ENCODE data around the gene LTBR.

GRCh38 chr12:6432991-6433390 is 49.0 kb downstream of the LTBR start:
- TF ChIP-seq, protein P1, sequence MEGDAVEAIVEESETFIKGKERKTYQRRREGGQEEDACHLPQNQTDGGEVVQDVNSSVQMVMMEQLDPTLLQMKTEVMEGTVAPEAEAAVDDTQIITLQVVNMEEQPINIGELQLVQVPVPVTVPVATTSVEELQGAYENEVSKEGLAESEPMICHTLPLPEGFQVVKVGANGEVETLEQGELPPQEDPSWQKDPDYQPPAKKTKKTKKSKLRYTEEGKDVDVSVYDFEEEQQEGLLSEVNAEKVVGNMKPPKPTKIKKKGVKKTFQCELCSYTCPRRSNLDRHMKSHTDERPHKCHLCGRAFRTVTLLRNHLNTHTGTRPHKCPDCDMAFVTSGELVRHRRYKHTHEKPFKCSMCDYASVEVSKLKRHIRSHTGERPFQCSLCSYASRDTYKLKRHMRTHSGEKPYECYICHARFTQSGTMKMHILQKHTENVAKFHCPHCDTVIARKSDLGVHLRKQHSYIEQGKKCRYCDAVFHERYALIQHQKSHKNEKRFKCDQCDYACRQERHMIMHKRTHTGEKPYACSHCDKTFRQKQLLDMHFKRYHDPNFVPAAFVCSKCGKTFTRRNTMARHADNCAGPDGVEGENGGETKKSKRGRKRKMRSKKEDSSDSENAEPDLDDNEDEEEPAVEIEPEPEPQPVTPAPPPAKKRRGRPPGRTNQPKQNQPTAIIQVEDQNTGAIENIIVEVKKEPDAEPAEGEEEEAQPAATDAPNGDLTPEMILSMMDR (IDR thresholded peaks at IDR 0.05; ENCODE audit: poor library complexity, severe bottlenecking): no peak
- TF ChIP-seq RAD21 (conservative IDR thresholded peaks at IDR 0.05) (no peak), EZH2 (IDR thresholded peaks at IDR 0.05; ENCODE audit: borderline replicate concordance, insufficient read depth, low read length, poor library complexity, severe bottlenecking) (no peak), TAF1 (IDR thresholded peaks at IDR 0.05; ENCODE audit: low read depth) (no peak), EP300 (conservative IDR thresholded peaks at IDR 0.05; ENCODE audit: poor library complexity, severe bottlenecking) (no peak), POLR2AphosphoS5 (IDR thresholded peaks at IDR 0.05) (no peak), SMC3 (conservative IDR thresholded peaks at IDR 0.05; ENCODE audit: poor library complexity) (no peak), MXI1 (conservative IDR thresholded peaks at IDR 0.05; ENCODE audit: poor library complexity, severe bottlenecking) (no peak)
- TF ChIP-seq, protein P2, sequence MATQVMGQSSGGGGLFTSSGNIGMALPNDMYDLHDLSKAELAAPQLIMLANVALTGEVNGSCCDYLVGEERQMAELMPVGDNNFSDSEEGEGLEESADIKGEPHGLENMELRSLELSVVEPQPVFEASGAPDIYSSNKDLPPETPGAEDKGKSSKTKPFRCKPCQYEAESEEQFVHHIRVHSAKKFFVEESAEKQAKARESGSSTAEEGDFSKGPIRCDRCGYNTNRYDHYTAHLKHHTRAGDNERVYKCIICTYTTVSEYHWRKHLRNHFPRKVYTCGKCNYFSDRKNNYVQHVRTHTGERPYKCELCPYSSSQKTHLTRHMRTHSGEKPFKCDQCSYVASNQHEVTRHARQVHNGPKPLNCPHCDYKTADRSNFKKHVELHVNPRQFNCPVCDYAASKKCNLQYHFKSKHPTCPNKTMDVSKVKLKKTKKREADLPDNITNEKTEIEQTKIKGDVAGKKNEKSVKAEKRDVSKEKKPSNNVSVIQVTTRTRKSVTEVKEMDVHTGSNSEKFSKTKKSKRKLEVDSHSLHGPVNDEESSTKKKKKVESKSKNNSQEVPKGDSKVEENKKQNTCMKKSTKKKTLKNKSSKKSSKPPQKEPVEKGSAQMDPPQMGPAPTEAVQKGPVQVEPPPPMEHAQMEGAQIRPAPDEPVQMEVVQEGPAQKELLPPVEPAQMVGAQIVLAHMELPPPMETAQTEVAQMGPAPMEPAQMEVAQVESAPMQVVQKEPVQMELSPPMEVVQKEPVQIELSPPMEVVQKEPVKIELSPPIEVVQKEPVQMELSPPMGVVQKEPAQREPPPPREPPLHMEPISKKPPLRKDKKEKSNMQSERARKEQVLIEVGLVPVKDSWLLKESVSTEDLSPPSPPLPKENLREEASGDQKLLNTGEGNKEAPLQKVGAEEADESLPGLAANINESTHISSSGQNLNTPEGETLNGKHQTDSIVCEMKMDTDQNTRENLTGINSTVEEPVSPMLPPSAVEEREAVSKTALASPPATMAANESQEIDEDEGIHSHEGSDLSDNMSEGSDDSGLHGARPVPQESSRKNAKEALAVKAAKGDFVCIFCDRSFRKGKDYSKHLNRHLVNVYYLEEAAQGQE (IDR thresholded peaks at IDR 0.05; ENCODE audit: borderline replicate concordance): no peak
